WTC11 (cell line): ENCODE results near the gene R3HDM4. TPM values are rescaled to one million over a fixed set of nuclear protein-coding genes. Genes with fewer than 3 reads are reported as not detected.
A peak's percentile ranks its signal among the peaks of the same experiment; 100 is the strongest.

Source experiments
- ATAC-seq: fragments of 200-7000 bp; cut with Tn5 transposase; 2 replicates; pipeline ENCODE4 v1.10.0; 2021; ENCODE audit warnings: mild to moderate bottlenecking, moderate library complexity
- CTCF ChIA-PET: fragments of 300-600 bp; sonication (Branson Sonifier 250); formaldehyde crosslinking; loops from one replicate; lab custom pipeline; 2021; ENCODE audit warnings: antibody characterized with exemption; lab: Charles Lee
- POLR2A ChIA-PET: fragments of 350-600 bp; sonication (Branson Sonifier 250); formaldehyde crosslinking; loops from one replicate; lab custom pipeline; 2021; ENCODE audit warnings: antibody characterized with exemption; lab: Charles Lee
- DNase-seq: peaks from one replicate; pipeline ENCODE4 v3.0.0; 2021; ENCODE audit warnings: low spot score
- H3K27ac Mint-ChIP-seq: 2 replicates; pipeline ENCODE4 v1.8.0; 2021; ENCODE audit warnings: mixed read lengths
- H3K27me3 Mint-ChIP-seq: 2 replicates; pipeline ENCODE4 v1.8.0; 2021; ENCODE audit warnings: low read depth, mild to moderate bottlenecking, moderate library complexity, mixed read lengths
- H3K36me3 Mint-ChIP-seq: 2 replicates; pipeline ENCODE4 v1.8.0; 2021; ENCODE audit warnings: mixed read lengths
- H3K4me1 Mint-ChIP-seq: 2 replicates; pipeline ENCODE4 v1.8.0; 2022; ENCODE audit warnings: mixed read lengths
- H3K4me3 Mint-ChIP-seq: 2 replicates; pipeline ENCODE4 v1.8.0; 2021; ENCODE audit warnings: mild to moderate bottlenecking, moderate library complexity, mixed read lengths
- H3K9me3 Mint-ChIP-seq: 2 replicates; pipeline ENCODE4 v1.8.0; 2021; ENCODE audit warnings: mixed read lengths
- CREM ChIP-seq: sonication (generic); formaldehyde crosslinking; IDR thresholded peaks from 2 replicates; pipeline ENCODE4 v1.8.1; 2022; ENCODE audit warnings: mild to moderate bottlenecking, missing genetic modification reagents, moderate library complexity
- ESRRA ChIP-seq: sonication (generic); formaldehyde crosslinking; IDR thresholded peaks from 2 replicates; pipeline ENCODE4 v1.8.1; 2022; ENCODE audit warnings: mild to moderate bottlenecking, missing genetic modification reagents, borderline replicate concordance
- FOXJ3 ChIP-seq: sonication (generic); formaldehyde crosslinking; IDR thresholded peaks from 2 replicates; pipeline ENCODE4 v1.9.0; 2021; ENCODE audit warnings: missing genetic modification reagents, mild to moderate bottlenecking, borderline replicate concordance
- HMGA2 ChIP-seq: fragments of 250-450 bp; sonication (Bioruptor Pico); IDR thresholded peaks from 2 replicates; pipeline ENCODE4 v1.4.0; 2021; ENCODE audit warnings: mild to moderate bottlenecking, moderate library complexity
- KAT7 ChIP-seq: sonication (generic); formaldehyde crosslinking; IDR thresholded peaks from 2 replicates; pipeline ENCODE4 v1.8.1; 2023; ENCODE audit warnings: missing genetic modification reagents, mild to moderate bottlenecking, borderline replicate concordance
- NFYB ChIP-seq: sonication (generic); formaldehyde crosslinking; conservative IDR thresholded peaks from 2 replicates; pipeline ENCODE4 v1.8.0; 2022; ENCODE audit warnings: low read depth, missing genetic modification reagents
- PRRX2 ChIP-seq: fragments of 250-450 bp; sonication (Bioruptor Pico); IDR thresholded peaks from 2 replicates; pipeline ENCODE4 v1.8.0; 2021; ENCODE audit warnings: mild to moderate bottlenecking
- SMAD3 ChIP-seq: sonication (generic); formaldehyde crosslinking; IDR thresholded peaks from 2 replicates; pipeline ENCODE4 v1.8.0; 2022; ENCODE audit warnings: missing genetic modification reagents, mild to moderate bottlenecking, borderline replicate concordance
- TEAD4 ChIP-seq: sonication (generic); formaldehyde crosslinking; IDR thresholded peaks from 2 replicates; pipeline ENCODE4 v1.8.0; 2022; ENCODE audit warnings: mild to moderate bottlenecking, missing genetic modification reagents
- ZBTB21 ChIP-seq: sonication (generic); formaldehyde crosslinking; IDR thresholded peaks from 2 replicates; pipeline ENCODE4 v1.8.1; 2023; ENCODE audit warnings: mild to moderate bottlenecking, missing genetic modification reagents, borderline replicate concordance
- ZNF232 ChIP-seq: sonication (generic); formaldehyde crosslinking; IDR thresholded peaks from 2 replicates; pipeline ENCODE4 v1.8.0; 2022; ENCODE audit warnings: mild to moderate bottlenecking, missing genetic modification reagents
- ZNF671 ChIP-seq: fragments of 250-450 bp; sonication (Bioruptor Pico); IDR thresholded peaks from 2 replicates; pipeline ENCODE4 v1.8.0; 2021; ENCODE audit warnings: mild to moderate bottlenecking
- total RNA-seq: library from RNA; stranded (reverse); gene quantifications from 3 replicates; pipeline ENCODE4 v1.2.3, GENCODE V29; 2021
- TF ChIP-seq, protein P1 (sequence below): sonication (generic); formaldehyde crosslinking; IDR thresholded peaks from 2 replicates; pipeline ENCODE4 v1.8.0; 2022; ENCODE audit warnings: mild to moderate bottlenecking, missing genetic modification reagents
- TF ChIP-seq, protein P2 (sequence below): sonication (generic); formaldehyde crosslinking; IDR thresholded peaks from 2 replicates; pipeline ENCODE4 v1.8.0; 2022; ENCODE audit warnings: mild to moderate bottlenecking, missing genetic modification reagents
- TF ChIP-seq, protein P3 (sequence below): sonication (generic); formaldehyde crosslinking; IDR thresholded peaks from 2 replicates; pipeline ENCODE4 v1.8.1; 2022; ENCODE audit warnings: low read depth, missing genetic modification reagents, borderline replicate concordance
- TF ChIP-seq, protein P4 (sequence below): sonication (generic); formaldehyde crosslinking; IDR thresholded peaks from 2 replicates; pipeline ENCODE4 v1.8.1; 2022; ENCODE audit warnings: low read depth, mild to moderate bottlenecking, moderate library complexity, missing genetic modification reagents, borderline replicate concordance
- TF ChIP-seq, protein P5 (sequence below): sonication (generic); formaldehyde crosslinking; IDR thresholded peaks from 2 replicates; pipeline ENCODE4 v1.8.1; 2022; ENCODE audit warnings: mild to moderate bottlenecking, moderate library complexity, missing genetic modification reagents
- TF ChIP-seq, protein P6 (sequence below): sonication (generic); formaldehyde crosslinking; IDR thresholded peaks from 2 replicates; pipeline ENCODE4 v1.8.1; 2022; ENCODE audit warnings: missing genetic modification reagents, borderline replicate concordance
- TF ChIP-seq, protein P7 (sequence below): sonication (generic); formaldehyde crosslinking; IDR thresholded peaks from 2 replicates; pipeline ENCODE4 v1.8.1; 2023; ENCODE audit warnings: mild to moderate bottlenecking, missing genetic modification reagents

R3HDM4 gene
- total RNA-seq, 1 experiment from 2014 or later = 99.5 TPM

DNA sequence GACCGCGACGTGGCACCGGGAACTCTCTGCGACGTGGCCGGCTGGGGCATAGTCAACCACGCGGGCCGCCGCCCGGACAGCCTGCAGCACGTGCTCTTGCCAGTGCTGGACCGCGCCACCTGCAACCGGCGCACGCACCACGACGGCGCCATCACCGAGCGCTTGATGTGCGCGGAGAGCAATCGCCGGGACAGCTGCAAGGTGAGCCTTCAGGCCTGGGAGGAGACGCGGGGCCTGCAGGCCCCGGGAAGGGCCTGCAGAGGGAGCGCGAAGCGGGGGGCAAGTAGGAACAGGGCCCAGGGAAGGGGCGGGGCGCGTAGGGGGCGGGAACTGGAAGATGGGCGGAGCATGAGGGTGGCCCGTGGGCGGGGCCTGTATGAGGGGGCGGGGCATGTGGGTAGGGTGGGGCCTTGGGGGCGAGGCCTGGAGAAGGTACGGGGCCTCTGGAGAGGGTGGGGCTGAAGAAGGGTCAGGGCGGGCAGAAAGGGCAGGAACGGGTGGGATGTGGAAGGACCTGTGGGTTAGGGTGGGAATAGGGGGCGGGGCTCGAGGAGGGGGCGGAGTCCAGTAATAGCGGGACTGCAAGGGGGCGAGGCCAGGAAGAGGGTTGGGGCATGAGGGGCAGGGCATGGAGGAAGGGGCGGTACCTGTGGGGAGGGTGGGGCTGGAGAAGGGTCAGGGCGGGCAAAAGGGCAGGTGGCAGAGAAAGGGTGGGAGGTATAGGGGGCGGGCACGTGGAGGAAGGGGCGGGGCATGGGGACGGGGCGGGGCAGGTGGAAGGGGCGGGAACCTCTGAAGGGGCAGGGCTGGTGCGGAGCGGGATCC lies 51.1 kb downstream of the R3HDM4 start (continued):
- TF ChIP-seq TEAD4 (0 out of 2 replicates have a peak, but pooled peaks have one; percentile 72), PRRX2 (CRISPR knock-in tag) (no peak), ZNF671 (no peak)
- TF ChIP-seq, protein P1, sequence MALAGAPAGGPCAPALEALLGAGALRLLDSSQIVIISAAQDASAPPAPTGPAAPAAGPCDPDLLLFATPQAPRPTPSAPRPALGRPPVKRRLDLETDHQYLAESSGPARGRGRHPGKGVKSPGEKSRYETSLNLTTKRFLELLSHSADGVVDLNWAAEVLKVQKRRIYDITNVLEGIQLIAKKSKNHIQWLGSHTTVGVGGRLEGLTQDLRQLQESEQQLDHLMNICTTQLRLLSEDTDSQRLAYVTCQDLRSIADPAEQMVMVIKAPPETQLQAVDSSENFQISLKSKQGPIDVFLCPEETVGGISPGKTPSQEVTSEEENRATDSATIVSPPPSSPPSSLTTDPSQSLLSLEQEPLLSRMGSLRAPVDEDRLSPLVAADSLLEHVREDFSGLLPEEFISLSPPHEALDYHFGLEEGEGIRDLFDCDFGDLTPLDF = 0 out of 2 replicates have a peak, but pooled peaks have one; percentile 63
- TF ChIP-seq, protein P2, sequence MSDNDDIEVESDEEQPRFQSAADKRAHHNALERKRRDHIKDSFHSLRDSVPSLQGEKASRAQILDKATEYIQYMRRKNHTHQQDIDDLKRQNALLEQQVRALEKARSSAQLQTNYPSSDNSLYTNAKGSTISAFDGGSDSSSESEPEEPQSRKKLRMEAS (CRISPR knock-in tag) = peak; percentile 98
- TF ChIP-seq, all 79 proteins: peak for 30

DNA sequence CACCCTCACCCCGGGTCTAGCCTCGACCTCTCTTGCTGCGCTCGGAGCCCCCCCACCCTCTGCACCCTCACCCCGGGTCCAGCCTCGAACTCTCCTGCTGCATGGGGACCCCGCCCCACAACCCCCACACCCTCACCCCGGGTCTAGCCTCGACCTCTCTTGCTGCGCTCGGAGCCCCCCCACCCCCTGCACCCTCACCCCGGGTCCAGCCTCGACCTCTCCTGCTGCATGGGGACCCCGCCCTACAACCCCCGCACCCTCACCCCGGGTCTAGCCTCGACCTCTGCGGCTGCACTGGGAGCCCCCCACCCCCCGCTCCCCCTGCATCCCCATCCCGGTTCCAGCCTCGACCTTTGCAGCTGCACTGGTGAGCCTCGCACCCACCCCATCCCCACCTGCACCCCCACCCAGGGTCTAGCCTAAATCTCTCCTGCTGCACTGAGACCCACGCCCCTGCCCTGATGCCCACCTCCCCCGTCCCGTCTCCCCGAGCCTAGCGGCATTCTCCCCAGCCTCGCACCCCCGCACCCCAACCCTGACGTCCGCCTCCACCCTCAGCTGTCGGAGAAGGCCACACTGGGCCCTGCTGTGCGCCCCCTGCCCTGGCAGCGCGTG lies 51.8 kb downstream of the R3HDM4 start:
- no peak for TF ChIP-seq ZNF232 (CRISPR knock-in tag)
- 0 out of 2 replicates have a peak, but pooled peaks have one; percentile 45 for TF ChIP-seq KAT7 (CRISPR knock-in tag)
- TF ChIP-seq ESRRA (CRISPR knock-in tag) = peak; percentile 69; the same call in 1 of the 2 replicates
- no peaks in the 10 kb centered on the region for H3K36me3 Mint-ChIP-seq
- no peak for ATAC-seq
- ChIA-PET POLR2A (interaction anchor here (0.7 kb wide), 1 partner anchor 127 kb away, joined by 5 read pairs; no protein-coding TSS in a partner anchor), CTCF (interaction anchor here (0.6 to 2.1 kb wide), 11 partner anchors 11 to 277 kb away, joined by 3 to 10 read pairs (median 3); no protein-coding TSS in a partner anchor)
- no peaks in the 10 kb centered on the region; the same call in 1 of the 2 replicates for H3K4me1 Mint-ChIP-seq
- peak overlapping the region; percentile 51 for H3K4me3 Mint-ChIP-seq
- no peaks in the 10 kb centered on the region for H3K9me3 Mint-ChIP-seq
- peaks cover 35% of the 10 kb centered on the region for H3K27me3 Mint-ChIP-seq
- no peak overlapping the region for H3K27ac Mint-ChIP-seq
- DNase-seq = no peak

DNA sequence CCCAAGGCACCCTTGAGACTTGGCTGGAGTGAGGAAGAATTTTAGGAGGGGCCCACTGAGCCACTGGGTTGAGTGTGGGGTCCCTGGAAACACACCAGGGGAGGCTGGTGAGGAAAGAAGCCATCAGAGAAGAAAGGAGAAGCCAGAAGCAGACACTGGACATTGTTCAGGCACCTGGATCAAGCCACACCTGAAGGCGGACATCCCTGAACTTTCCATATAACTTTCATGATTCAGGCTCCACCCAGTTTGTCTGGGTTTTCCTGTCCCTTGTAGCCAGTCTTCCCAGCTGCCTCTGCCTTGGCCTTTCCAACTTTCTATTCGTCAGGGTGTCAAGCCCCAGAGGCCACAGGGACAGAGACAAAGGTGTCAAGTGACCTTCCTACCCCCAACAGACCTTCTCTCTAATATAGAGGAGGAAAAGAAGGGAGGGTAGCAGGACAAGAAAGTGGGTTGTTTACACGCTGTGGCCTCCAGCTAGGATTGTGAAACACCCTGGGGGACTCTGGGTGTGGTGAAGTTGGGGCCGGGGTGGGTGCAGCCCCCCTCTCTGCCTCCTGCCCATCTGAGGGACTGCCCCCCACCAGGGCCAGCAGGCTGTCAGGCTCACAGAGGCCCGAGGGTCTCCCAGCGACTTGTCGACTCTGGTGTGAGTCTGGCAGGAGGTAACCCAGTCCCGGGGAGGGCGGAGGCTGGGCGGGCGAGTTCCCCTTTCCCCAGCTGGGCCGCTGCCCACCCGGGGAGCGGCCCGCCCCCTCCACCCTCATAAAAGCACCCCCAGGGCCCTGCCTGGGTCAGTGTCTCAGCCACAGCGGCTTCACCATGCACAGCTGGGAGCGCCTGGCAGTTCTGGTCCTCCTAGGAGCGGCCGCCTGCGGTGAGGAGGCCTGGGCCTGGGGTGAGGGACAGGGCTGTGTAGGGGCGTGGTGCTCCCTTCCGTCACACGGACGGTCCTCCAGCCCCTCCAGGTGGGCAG lies 53.9 kb downstream of the R3HDM4 start, which contains the start of gene CFD:
Gene CFD (plus strand): TSS at position 797 of the 976 bp plus-strand sequence. CDS start 26 bp downstream, at position 823.
- ChIA-PET CTCF (interaction anchor here (0.6 to 0.7 kb wide), 4 partner anchors 60 to 385 kb away, joined by 3 to 4 read pairs (median 3); no protein-coding TSS in a partner anchor), POLR2A (no interaction called here)
- Mint-ChIP-seq H3K36me3 (no peaks in the 10 kb centered on the region), H3K27me3 (peaks cover 35% of the 10 kb centered on the region), H3K9me3 (no peaks in the 10 kb centered on the region), H3K4me1 (no peaks in the 10 kb centered on the region; the same call in 1 of the 2 replicates), H3K4me3 (peak within 1 kb of the TSS; percentile 43), H3K27ac (no peak within 1 kb of the TSS)
- DNase-seq (peak; percentile 22), ATAC-seq (no peak)
- TF ChIP-seq CREM (CRISPR knock-in tag) (no peak), FOXJ3 (CRISPR knock-in tag) (no peak), NFYB (CRISPR knock-in tag) (no peak), HMGA2 (no peak), ZBTB21 (CRISPR knock-in tag) (no peak), SMAD3 (no peak)
- TF ChIP-seq, protein P3, sequence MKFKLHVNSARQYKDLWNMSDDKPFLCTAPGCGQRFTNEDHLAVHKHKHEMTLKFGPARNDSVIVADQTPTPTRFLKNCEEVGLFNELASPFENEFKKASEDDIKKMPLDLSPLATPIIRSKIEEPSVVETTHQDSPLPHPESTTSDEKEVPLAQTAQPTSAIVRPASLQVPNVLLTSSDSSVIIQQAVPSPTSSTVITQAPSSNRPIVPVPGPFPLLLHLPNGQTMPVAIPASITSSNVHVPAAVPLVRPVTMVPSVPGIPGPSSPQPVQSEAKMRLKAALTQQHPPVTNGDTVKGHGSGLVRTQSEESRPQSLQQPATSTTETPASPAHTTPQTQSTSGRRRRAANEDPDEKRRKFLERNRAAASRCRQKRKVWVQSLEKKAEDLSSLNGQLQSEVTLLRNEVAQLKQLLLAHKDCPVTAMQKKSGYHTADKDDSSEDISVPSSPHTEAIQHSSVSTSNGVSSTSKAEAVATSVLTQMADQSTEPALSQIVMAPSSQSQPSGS (CRISPR knock-in tag) = no peak
- TF ChIP-seq, protein P4, sequence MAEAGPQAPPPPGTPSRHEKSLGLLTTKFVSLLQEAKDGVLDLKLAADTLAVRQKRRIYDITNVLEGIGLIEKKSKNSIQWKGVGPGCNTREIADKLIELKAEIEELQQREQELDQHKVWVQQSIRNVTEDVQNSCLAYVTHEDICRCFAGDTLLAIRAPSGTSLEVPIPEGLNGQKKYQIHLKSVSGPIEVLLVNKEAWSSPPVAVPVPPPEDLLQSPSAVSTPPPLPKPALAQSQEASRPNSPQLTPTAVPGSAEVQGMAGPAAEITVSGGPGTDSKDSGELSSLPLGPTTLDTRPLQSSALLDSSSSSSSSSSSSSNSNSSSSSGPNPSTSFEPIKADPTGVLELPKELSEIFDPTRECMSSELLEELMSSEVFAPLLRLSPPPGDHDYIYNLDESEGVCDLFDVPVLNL = no peak
- TF ChIP-seq, protein P5, sequence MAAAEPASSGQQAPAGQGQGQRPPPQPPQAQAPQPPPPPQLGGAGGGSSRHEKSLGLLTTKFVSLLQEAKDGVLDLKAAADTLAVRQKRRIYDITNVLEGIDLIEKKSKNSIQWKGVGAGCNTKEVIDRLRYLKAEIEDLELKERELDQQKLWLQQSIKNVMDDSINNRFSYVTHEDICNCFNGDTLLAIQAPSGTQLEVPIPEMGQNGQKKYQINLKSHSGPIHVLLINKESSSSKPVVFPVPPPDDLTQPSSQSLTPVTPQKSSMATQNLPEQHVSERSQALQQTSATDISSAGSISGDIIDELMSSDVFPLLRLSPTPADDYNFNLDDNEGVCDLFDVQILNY = no peak
- TF ChIP-seq, protein P6, sequence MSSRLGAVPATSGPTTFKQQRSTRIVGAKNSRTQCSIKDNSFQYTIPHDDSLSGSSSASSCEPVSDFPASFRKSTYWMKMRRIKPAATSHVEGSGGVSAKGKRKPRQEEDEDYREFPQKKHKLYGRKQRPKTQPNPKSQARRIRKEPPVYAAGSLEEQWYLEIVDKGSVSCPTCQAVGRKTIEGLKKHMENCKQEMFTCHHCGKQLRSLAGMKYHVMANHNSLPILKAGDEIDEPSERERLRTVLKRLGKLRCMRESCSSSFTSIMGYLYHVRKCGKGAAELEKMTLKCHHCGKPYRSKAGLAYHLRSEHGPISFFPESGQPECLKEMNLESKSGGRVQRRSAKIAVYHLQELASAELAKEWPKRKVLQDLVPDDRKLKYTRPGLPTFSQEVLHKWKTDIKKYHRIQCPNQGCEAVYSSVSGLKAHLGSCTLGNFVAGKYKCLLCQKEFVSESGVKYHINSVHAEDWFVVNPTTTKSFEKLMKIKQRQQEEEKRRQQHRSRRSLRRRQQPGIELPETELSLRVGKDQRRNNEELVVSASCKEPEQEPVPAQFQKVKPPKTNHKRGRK (CRISPR knock-in tag) = no peak
- TF ChIP-seq, protein P7, sequence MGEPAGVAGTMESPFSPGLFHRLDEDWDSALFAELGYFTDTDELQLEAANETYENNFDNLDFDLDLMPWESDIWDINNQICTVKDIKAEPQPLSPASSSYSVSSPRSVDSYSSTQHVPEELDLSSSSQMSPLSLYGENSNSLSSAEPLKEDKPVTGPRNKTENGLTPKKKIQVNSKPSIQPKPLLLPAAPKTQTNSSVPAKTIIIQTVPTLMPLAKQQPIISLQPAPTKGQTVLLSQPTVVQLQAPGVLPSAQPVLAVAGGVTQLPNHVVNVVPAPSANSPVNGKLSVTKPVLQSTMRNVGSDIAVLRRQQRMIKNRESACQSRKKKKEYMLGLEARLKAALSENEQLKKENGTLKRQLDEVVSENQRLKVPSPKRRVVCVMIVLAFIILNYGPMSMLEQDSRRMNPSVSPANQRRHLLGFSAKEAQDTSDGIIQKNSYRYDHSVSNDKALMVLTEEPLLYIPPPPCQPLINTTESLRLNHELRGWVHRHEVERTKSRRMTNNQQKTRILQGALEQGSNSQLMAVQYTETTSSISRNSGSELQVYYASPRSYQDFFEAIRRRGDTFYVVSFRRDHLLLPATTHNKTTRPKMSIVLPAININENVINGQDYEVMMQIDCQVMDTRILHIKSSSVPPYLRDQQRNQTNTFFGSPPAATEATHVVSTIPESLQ (CRISPR knock-in tag) = no peak
